HepG2 (cell line): ENCODE measurements around the gene AKIRIN1. TPM values are rescaled to one million over a fixed set of nuclear protein-coding genes. Genes with fewer than 3 reads are reported as not detected.
A peak's percentile ranks its signal among the peaks of the same experiment; 100 is the strongest.

Experiments used
- ADNP ChIP-seq: sonication (generic); formaldehyde crosslinking; IDR thresholded peaks from 2 replicates; pipeline ENCODE4 v1.4.0; 2020; ENCODE audit warnings: missing genetic modification reagents
- ASH2L ChIP-seq: fragments of 300-600, 200-600 bp; sonication (generic); IDR thresholded peaks from 2 replicates; pipeline ENCODE4 v1.7.0; 2017; ENCODE audit warnings: low read depth, mild to moderate bottlenecking, moderate library complexity, mixed read lengths, low read length; ENCODE audit not compliant: insufficient read length
- CBFB ChIP-seq: sonication (generic); formaldehyde crosslinking; IDR thresholded peaks from 2 replicates; pipeline ENCODE4 v1.4.0; 2020; ENCODE audit warnings: missing genetic modification reagents
- CERS6 ChIP-seq: sonication (generic); formaldehyde crosslinking; IDR thresholded peaks from 2 replicates; pipeline ENCODE4 v1.5.0; 2020; ENCODE audit warnings: missing genetic modification reagents
- FOXP1 ChIP-seq, 2 experiments: fragments of 450-650 bp in 1 of 2; IDR thresholded peaks; 2 replicates each; pipeline ENCODE4 v1.6.1; 2017 to 2018; ENCODE audit warnings: antibody characterized with exemption in 1 of 2
- GATA4 ChIP-seq: sonication (generic); IDR thresholded peaks from 2 replicates; pipeline ENCODE4 v1.6.1; 2016; ENCODE audit warnings: antibody characterized with exemption, low read depth, borderline replicate concordance
- HDAC6 ChIP-seq: fragments of 200-600 bp; sonication (generic); IDR thresholded peaks from 2 replicates; pipeline ENCODE4 v1.7.0; 2017; ENCODE audit warnings: mild to moderate bottlenecking, antibody characterized with exemption, low read length, low read depth
- HNRNPLL ChIP-seq: fragments of 200-400 bp; formaldehyde crosslinking; IDR thresholded peaks from 2 replicates; pipeline ENCODE4 v1.6.1; 2017; ENCODE audit warnings: mild to moderate bottlenecking, low read depth, low read length; ENCODE audit not compliant: poor library complexity, severe bottlenecking
- HOXA9 ChIP-seq: sonication (generic); formaldehyde crosslinking; IDR thresholded peaks from 2 replicates; pipeline ENCODE4 v1.8.1; 2022; ENCODE audit warnings: missing genetic modification reagents, mild to moderate bottlenecking, moderate library complexity, borderline replicate concordance
- MIER3 ChIP-seq: IDR thresholded peaks from 2 replicates; pipeline ENCODE4 v1.6.1; 2016; ENCODE audit warnings: missing compliant biosample characterization, borderline replicate concordance
- MLLT10 ChIP-seq: sonication (generic); formaldehyde crosslinking; IDR thresholded peaks from 2 replicates; pipeline ENCODE4 v1.4.0; 2020; ENCODE audit warnings: missing genetic modification reagents
- MXI1 ChIP-seq: IDR thresholded peaks from 3 replicates; pipeline ENCODE4 v1.6.1; 2012; ENCODE audit warnings: low read depth, low read length, inconsistent platforms, borderline replicate concordance
- STAG1 ChIP-seq: sonication (generic); formaldehyde crosslinking; IDR thresholded peaks from 2 replicates; pipeline ENCODE4 v1.4.0; 2020; ENCODE audit warnings: missing genetic modification reagents
- ZFP36 ChIP-seq: fragments of 150-350 bp; IDR thresholded peaks from 2 replicates; pipeline ENCODE4 v1.6.1; 2018; ENCODE audit warnings: borderline replicate concordance, low read length, low read depth; ENCODE audit not compliant: partially characterized antibody
- ZMYM2 ChIP-seq: sonication (generic); formaldehyde crosslinking; IDR thresholded peaks from 2 replicates; pipeline ENCODE4 v1.8.0; 2022; ENCODE audit warnings: mild to moderate bottlenecking, missing genetic modification reagents
- ZNF513 ChIP-seq: sonication (generic); formaldehyde crosslinking; conservative IDR thresholded peaks from 2 replicates; pipeline ENCODE4 v1.5.0; 2020; ENCODE audit warnings: missing genetic modification reagents
- ZNF572 ChIP-seq: sonication (generic); formaldehyde crosslinking; IDR thresholded peaks from 2 replicates; pipeline ENCODE4 v1.5.1; 2020; ENCODE audit warnings: mild to moderate bottlenecking, missing genetic modification reagents
- ZNF740 ChIP-seq: sonication (generic); formaldehyde crosslinking; IDR thresholded peaks from 2 replicates; pipeline ENCODE4 v1.4.0; 2020; ENCODE audit warnings: missing genetic modification reagents
- ZXDC ChIP-seq: sonication (generic); formaldehyde crosslinking; IDR thresholded peaks from 2 replicates; pipeline ENCODE4 v1.5.0; 2020; ENCODE audit warnings: mild to moderate bottlenecking, missing genetic modification reagents
- polyA plus RNA-seq, 8 experiments: library from polyadenylated mRNA; depleted of rRNA in 3 of 8; stranded (reverse) in 7 of 8; unstranded in 1 of 8; fragments of >200 nt; fragmentation: Illumina TruSeq in 4 of 8; extraction: Trizol in 4 of 8; gene quantifications; 2 replicates each; pipeline versions ENCODE4 v1.2.1 to v1.2.3, GENCODE V29; 2011 to 2016; ENCODE audit warnings: low read depth in 4 of 8, missing spikeins in 1 of 8, mixed read lengths in 1 of 8; ENCODE audit not compliant: insufficient read depth in 1 of 8
- total RNA-seq, 5 experiments: library from RNA; depleted of rRNA; stranded (reverse); fragments of >200 nt; fragmentation: Illumina TruSeq; extraction: Trizol; gene quantifications; 2 replicates each; pipeline ENCODE4 v1.2.3, GENCODE V29; 2016; ENCODE audit warnings: low read depth in 1 of 5
- TF ChIP-seq, protein P1 (sequence below): sonication (generic); formaldehyde crosslinking; IDR thresholded peaks from 2 replicates; pipeline ENCODE4 v1.4.0; 2020; ENCODE audit warnings: missing genetic modification reagents, borderline replicate concordance

Gene AKIRIN1
- total and polyA plus RNA-seq, 2 of the 13 experiments (the other 11 are each of a cell fraction or from before 2014, with no cell fraction given), result 123 to 157 TPM

DNA sequence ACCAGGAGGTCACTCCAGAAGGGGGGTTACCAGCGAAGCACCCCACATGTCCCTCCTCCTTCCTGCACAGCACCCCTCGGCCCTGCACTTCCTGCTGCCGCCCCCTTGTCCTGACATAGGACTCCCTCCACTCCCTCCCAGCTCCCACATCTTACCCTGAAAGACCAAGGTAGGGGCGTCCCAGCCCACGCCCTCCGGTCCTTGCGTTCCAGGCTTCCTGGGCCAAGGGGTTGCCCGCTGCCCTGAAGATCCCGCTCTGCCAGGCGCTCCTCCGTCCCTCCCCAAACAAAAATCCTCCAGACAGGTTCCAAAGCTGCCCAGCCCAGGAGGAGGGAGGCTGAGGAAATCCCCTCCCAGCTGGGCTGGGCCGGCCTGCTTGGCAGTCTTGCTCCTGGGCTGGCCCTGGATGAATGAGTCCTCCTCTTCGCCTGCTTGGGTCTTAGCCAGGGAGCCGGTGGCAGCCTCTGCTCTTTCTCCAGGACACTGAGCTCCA, 49.5 kb upstream of the AKIRIN1 start, which contains the start of gene RHBDL2 (continued):
- TF ChIP-seq ZXDC (CRISPR knock-in tag) (no peak), ASH2L (peak; percentile 29), GATA4 (0 out of 2 replicates have a peak, but pooled peaks have one; percentile 22), ADNP (CRISPR knock-in tag) (no peak), HDAC6 (no peak), ZNF513 (CRISPR knock-in tag) (no peak), CERS6 (CRISPR knock-in tag) (no peak), HOXA9 (CRISPR knock-in tag) (no peak), FOXP1 (IDR thresholded peaks at IDR 0.05) (no peak), FOXP1 (CRISPR knock-in tag; IDR thresholded peaks at IDR 0.05) (no peak), MXI1 (no peak), ZNF572 (no peak), MLLT10 (CRISPR knock-in tag) (no peak), ZMYM2 (CRISPR knock-in tag) (no peak), CBFB (CRISPR knock-in tag) (no peak), HNRNPLL (peak; percentile 24), ZNF740 (CRISPR knock-in tag) (no peak), MIER3 (CRISPR knock-in tag) (no peak), STAG1 (CRISPR knock-in tag) (no peak), ZFP36 (no peak)
- TF ChIP-seq, protein P1, sequence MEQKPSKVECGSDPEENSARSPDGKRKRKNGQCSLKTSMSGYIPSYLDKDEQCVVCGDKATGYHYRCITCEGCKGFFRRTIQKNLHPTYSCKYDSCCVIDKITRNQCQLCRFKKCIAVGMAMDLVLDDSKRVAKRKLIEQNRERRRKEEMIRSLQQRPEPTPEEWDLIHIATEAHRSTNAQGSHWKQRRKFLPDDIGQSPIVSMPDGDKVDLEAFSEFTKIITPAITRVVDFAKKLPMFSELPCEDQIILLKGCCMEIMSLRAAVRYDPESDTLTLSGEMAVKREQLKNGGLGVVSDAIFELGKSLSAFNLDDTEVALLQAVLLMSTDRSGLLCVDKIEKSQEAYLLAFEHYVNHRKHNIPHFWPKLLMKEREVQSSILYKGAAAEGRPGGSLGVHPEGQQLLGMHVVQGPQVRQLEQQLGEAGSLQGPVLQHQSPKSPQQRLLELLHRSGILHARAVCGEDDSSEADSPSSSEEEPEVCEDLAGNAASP (CRISPR knock-in tag), result no peak
